Nephron (organoid): Measurements from ENCODE around the gene EFNA2.

ENCODE experiments used
- H3K27ac Mint-ChIP-seq, 3 experiments: 2 replicates each; pipeline ENCODE4 v1.8.0; 2020; ENCODE audit warnings: mixed read lengths in 3 of 3, mild to moderate bottlenecking in 2 of 3, moderate library complexity in 1 of 3
- H3K27me3 Mint-ChIP-seq: 2 replicates; pipeline ENCODE4 v1.8.0; 2021; ENCODE audit warnings: low read depth, mild to moderate bottlenecking, moderate library complexity, mixed read lengths
- H3K36me3 Mint-ChIP-seq: 2 replicates; pipeline ENCODE4 v1.8.0; 2020; ENCODE audit warnings: low read depth, mixed read lengths
- H3K4me1 Mint-ChIP-seq: 2 replicates; pipeline ENCODE4 v1.8.0; 2020; ENCODE audit warnings: mixed read lengths
- H3K4me3 Mint-ChIP-seq, 3 experiments: 2 replicates each; pipeline ENCODE4 v1.8.0; 2020; ENCODE audit warnings: mild to moderate bottlenecking in 3 of 3, mixed read lengths in 3 of 3, moderate library complexity in 2 of 3
- H3K9me3 Mint-ChIP-seq: 2 replicates; pipeline ENCODE4 v1.8.0; 2020; ENCODE audit warnings: mixed read lengths
- CTCF ChIP-seq, 3 experiments: fragments of 200-600 bp; sonication (generic); IDR thresholded peaks; one replicate each; pipeline ENCODE4 v1.5.0; 2021; ENCODE audit warnings: antibody characterized with exemption in 3 of 3; ENCODE audit not compliant: unreplicated experiment in 3 of 3

The EFNA2 gene

GRCh38 chr19:1307320-1307719 lies 21.6 kb downstream of the EFNA2 start:
- H3K27me3 Mint-ChIP-seq, result no peaks in the 10 kb centered on the region
- H3K36me3 Mint-ChIP-seq, result no peaks in the 10 kb centered on the region
- no peak overlapping the region for H3K4me3 Mint-ChIP-seq

GRCh38 chr19:1307755-1308303 lies 22.2 kb downstream of the EFNA2 start:
- no peak overlapping the region for H3K27ac Mint-ChIP-seq
- H3K27me3 Mint-ChIP-seq, result no peaks in the 10 kb centered on the region
- no peak for TF ChIP-seq CTCF (IDR thresholded peaks at IDR 0.05; ENCODE audit: unreplicated experiment in 3 of 3)
- no peaks in the 10 kb centered on the region for H3K4me1 Mint-ChIP-seq
- no peaks in the 10 kb centered on the region for H3K36me3 Mint-ChIP-seq
- no peak overlapping the region for H3K4me3 Mint-ChIP-seq
- no peaks in the 10 kb centered on the region for H3K9me3 Mint-ChIP-seq

More at GRCh38 chr19:1307320-1307719, 21.6 kb downstream of the EFNA2 start:
- no peaks in the 10 kb centered on the region for H3K9me3 Mint-ChIP-seq
- no peak overlapping the region for H3K27ac Mint-ChIP-seq
- TF ChIP-seq CTCF (IDR thresholded peaks at IDR 0.05; ENCODE audit: unreplicated experiment in 3 of 3), result no peak
- no peaks in the 10 kb centered on the region for H3K4me1 Mint-ChIP-seq

- no peaks in the 10 kb centered on the region for H3K9me3 Mint-ChIP-seq
- no peaks in the 10 kb centered on the region for H3K36me3 Mint-ChIP-seq
- peaks cover 3% of the 10 kb centered on the region for H3K27me3 Mint-ChIP-seq
- no peak overlapping the region for H3K27ac Mint-ChIP-seq
- no peaks in the 10 kb centered on the region for H3K4me1 Mint-ChIP-seq
- no peak for TF ChIP-seq CTCF (IDR thresholded peaks at IDR 0.05; ENCODE audit: unreplicated experiment in 3 of 3)
- no peak overlapping the region for H3K4me3 Mint-ChIP-seq
Observed at GRCh38 chr19:1308718-1309117, 23.0 kb downstream of the EFNA2 start.

- no peak overlapping the region for H3K27ac Mint-ChIP-seq
- no peak for TF ChIP-seq CTCF (IDR thresholded peaks at IDR 0.05; ENCODE audit: unreplicated experiment in 3 of 3)
- H3K4me1 Mint-ChIP-seq, result no peaks in the 10 kb centered on the region
- H3K36me3 Mint-ChIP-seq, result no peaks in the 10 kb centered on the region
- H3K27me3 Mint-ChIP-seq, result peaks cover 10% of the 10 kb centered on the region
- H3K9me3 Mint-ChIP-seq, result no peaks in the 10 kb centered on the region
- no peak overlapping the region for H3K4me3 Mint-ChIP-seq
Observed at GRCh38 chr19:1309977-1310852, 24.5 kb downstream of the EFNA2 start.

- no peaks in the 10 kb centered on the region for H3K9me3 Mint-ChIP-seq
- H3K36me3 Mint-ChIP-seq, result no peaks in the 10 kb centered on the region
- H3K4me3 Mint-ChIP-seq, result no peak overlapping the region
- TF ChIP-seq CTCF (IDR thresholded peaks at IDR 0.05; ENCODE audit: unreplicated experiment in 3 of 3), result no peak
- no peak overlapping the region for H3K27ac Mint-ChIP-seq
- no peaks in the 10 kb centered on the region for H3K4me1 Mint-ChIP-seq
- peaks cover 10% of the 10 kb centered on the region for H3K27me3 Mint-ChIP-seq
Observed at GRCh38 chr19:1310853-1311180, 25.1 kb downstream of the EFNA2 start.
